Ishikawa (cell line): ENCODE results near the gene NRROS.

ENCODE experiments used
- CEBPB ChIP-seq: IDR thresholded peaks from 2 replicates; pipeline ENCODE4 v1.6.1; 2012
- CREB1 ChIP-seq: IDR thresholded peaks from 2 replicates; pipeline ENCODE4 v1.6.1; 2012; ENCODE audit warnings: low read depth
- EGR1 ChIP-seq: IDR thresholded peaks from 2 replicates; pipeline ENCODE4 v1.6.1; 2012
- EP300 ChIP-seq: IDR thresholded peaks from 2 replicates; pipeline ENCODE4 v1.6.1; 2012; ENCODE audit warnings: borderline replicate concordance
- FOXM1 ChIP-seq: IDR thresholded peaks from 2 replicates; pipeline ENCODE4 v1.6.1; 2012; ENCODE audit warnings: low read depth, borderline replicate concordance
- NFIC ChIP-seq: IDR thresholded peaks from 2 replicates; pipeline ENCODE4 v1.6.1; 2012
- RAD21 ChIP-seq: IDR thresholded peaks from 2 replicates; pipeline ENCODE4 v1.6.1; 2012; ENCODE audit warnings: low read depth
- TAF1 ChIP-seq: IDR thresholded peaks from 2 replicates; pipeline ENCODE4 v1.6.1; 2012; ENCODE audit warnings: low read depth, mild to moderate bottlenecking
- TEAD4 ChIP-seq: IDR thresholded peaks from 2 replicates; pipeline ENCODE4 v1.6.1; 2012
- YY1 ChIP-seq: IDR thresholded peaks from 2 replicates; pipeline ENCODE4 v1.6.1; 2012; ENCODE audit warnings: low read depth
- ZBTB7A ChIP-seq: IDR thresholded peaks from 2 replicates; pipeline ENCODE4 v1.6.1; 2012; ENCODE audit warnings: low read depth
- TF ChIP-seq, protein P1 (sequence below): IDR thresholded peaks from 2 replicates; pipeline ENCODE4 v1.6.1; 2012; ENCODE audit warnings: low read depth, mild to moderate bottlenecking
- TF ChIP-seq, protein P2 (sequence below): IDR thresholded peaks from 2 replicates; pipeline ENCODE4 v1.6.1; 2012
- TF ChIP-seq, protein P3 (sequence below): IDR thresholded peaks from 2 replicates; pipeline ENCODE4 v1.6.1; 2012

DNA sequence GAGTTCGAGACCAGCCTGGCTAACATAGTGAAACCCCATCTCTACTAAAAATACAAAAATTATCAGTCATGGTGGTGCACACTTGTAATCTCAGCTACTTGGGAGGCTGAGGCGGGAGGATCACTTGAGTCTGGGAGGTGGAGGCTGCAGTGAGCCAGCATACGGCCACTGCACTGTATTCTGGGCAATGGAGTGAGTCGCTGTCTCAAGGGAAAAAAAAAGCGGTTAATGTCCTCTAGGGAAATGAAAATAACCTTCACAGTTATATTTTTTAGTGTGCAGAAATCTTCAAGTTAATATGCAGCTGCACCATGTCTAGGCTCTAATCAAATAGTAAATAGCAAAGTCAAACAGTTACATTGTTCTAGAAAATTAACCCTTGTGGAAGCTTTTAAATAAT, 57.8 kb downstream of the NRROS start:
- TF ChIP-seq, protein P1, sequence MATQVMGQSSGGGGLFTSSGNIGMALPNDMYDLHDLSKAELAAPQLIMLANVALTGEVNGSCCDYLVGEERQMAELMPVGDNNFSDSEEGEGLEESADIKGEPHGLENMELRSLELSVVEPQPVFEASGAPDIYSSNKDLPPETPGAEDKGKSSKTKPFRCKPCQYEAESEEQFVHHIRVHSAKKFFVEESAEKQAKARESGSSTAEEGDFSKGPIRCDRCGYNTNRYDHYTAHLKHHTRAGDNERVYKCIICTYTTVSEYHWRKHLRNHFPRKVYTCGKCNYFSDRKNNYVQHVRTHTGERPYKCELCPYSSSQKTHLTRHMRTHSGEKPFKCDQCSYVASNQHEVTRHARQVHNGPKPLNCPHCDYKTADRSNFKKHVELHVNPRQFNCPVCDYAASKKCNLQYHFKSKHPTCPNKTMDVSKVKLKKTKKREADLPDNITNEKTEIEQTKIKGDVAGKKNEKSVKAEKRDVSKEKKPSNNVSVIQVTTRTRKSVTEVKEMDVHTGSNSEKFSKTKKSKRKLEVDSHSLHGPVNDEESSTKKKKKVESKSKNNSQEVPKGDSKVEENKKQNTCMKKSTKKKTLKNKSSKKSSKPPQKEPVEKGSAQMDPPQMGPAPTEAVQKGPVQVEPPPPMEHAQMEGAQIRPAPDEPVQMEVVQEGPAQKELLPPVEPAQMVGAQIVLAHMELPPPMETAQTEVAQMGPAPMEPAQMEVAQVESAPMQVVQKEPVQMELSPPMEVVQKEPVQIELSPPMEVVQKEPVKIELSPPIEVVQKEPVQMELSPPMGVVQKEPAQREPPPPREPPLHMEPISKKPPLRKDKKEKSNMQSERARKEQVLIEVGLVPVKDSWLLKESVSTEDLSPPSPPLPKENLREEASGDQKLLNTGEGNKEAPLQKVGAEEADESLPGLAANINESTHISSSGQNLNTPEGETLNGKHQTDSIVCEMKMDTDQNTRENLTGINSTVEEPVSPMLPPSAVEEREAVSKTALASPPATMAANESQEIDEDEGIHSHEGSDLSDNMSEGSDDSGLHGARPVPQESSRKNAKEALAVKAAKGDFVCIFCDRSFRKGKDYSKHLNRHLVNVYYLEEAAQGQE, result no peak
- TF ChIP-seq RAD21 (no peak), ZBTB7A (no peak), FOXM1 (no peak), YY1 (no peak), EP300 (no peak), TAF1 (no peak), CEBPB (no peak), NFIC (no peak), CREB1 (no peak), EGR1 (no peak), TEAD4 (no peak)
- TF ChIP-seq, protein P2, sequence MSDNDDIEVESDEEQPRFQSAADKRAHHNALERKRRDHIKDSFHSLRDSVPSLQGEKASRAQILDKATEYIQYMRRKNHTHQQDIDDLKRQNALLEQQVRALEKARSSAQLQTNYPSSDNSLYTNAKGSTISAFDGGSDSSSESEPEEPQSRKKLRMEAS, result no peak
- TF ChIP-seq, protein P3, sequence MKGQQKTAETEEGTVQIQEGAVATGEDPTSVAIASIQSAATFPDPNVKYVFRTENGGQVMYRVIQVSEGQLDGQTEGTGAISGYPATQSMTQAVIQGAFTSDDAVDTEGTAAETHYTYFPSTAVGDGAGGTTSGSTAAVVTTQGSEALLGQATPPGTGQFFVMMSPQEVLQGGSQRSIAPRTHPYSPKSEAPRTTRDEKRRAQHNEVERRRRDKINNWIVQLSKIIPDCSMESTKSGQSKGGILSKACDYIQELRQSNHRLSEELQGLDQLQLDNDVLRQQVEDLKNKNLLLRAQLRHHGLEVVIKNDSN, result no peak
